Fibroblast of gingiva (primary cell): ENCODE data around the gene PDE4D.

Experiments
- DNase-seq: peaks from one replicate; pipeline ENCODE4 v3.0.0-alpha.2; 2011; ENCODE audit warnings: low read depth

PDE4D gene

GRCh38 chr5:59140133-59140532 is 753.4 kb downstream of the PDE4D start:
- no peak for DNase-seq

GRCh38 chr5:59139695-59140094 is 753.8 kb downstream of the PDE4D start:
- no peak for DNase-seq

- no peak for DNase-seq
Observed at GRCh38 chr5:59138509-59138908, 755.0 kb downstream of the PDE4D start.

- DNase-seq: peak; percentile 95
Observed at GRCh38 chr5:59137846-59138245, 755.7 kb downstream of the PDE4D start.

GRCh38 chr5:59136549-59136948 is 757.0 kb downstream of the PDE4D start:
- no peak for DNase-seq

GRCh38 chr5:59134471-59135163 is 758.9 kb downstream of the PDE4D start:
- no peak for DNase-seq

- peak; percentile 88 for DNase-seq
Observed at GRCh38 chr5:59133764-59134261, 759.7 kb downstream of the PDE4D start.

- no peak for DNase-seq
Observed at GRCh38 chr5:59132131-59132530, 761.4 kb downstream of the PDE4D start.

GRCh38 chr5:59130431-59130830 is 763.1 kb downstream of the PDE4D start:
- peak; percentile 80 for DNase-seq

- DNase-seq: peak; percentile 90
Observed at GRCh38 chr5:59128646-59129290, 764.8 kb downstream of the PDE4D start.

- DNase-seq: peak; percentile 62
Observed at GRCh38 chr5:59126708-59127573, 766.6 kb downstream of the PDE4D start.

GRCh38 chr5:59126016-59126707 is 767.4 kb downstream of the PDE4D start:
- no peak for DNase-seq

GRCh38 chr5:59125011-59125961 is 768.2 kb downstream of the PDE4D start:
- peak; percentile 75 for DNase-seq

- no peak for DNase-seq
Observed at GRCh38 chr5:59123595-59124561, 769.6 kb downstream of the PDE4D start.

GRCh38 chr5:59119480-59119879 is 774.0 kb downstream of the PDE4D start:
- no peak for DNase-seq

- no peak for DNase-seq
Observed at GRCh38 chr5:59117320-59117719, 776.2 kb downstream of the PDE4D start.

GRCh38 chr5:59116231-59116865 is 777.2 kb downstream of the PDE4D start:
- DNase-seq: no peak

GRCh38 chr5:59115345-59115744 is 778.2 kb downstream of the PDE4D start:
- DNase-seq: peak; percentile 48

GRCh38 chr5:59109383-59109782 is 784.1 kb downstream of the PDE4D start:
- no peak for DNase-seq
